B cell (primary cell): Measurements from ENCODE around the gene ADORA3. TPM values are rescaled to one million over a fixed set of nuclear protein-coding genes. Genes with fewer than 3 reads are reported as not detected.

Experiments used
- ATAC-seq: fragments of 200-7000 bp; cut with Tn5 transposase; one replicate; pipeline ENCODE4 v1.10.0; 2021; ENCODE audit warnings: low read depth, mild to moderate bottlenecking, moderate number of reproducible peaks, moderate library complexity
- CTCF ChIA-PET: fragments of 350-600 bp; sonication (Branson Sonifier 250); formaldehyde crosslinking; loops from one replicate; lab custom pipeline; 2021; ENCODE audit warnings: antibody characterized with exemption, inconsistent platforms; lab: Charles Lee
- POLR2A ChIA-PET: fragments of 350-600 bp; sonication (Branson Sonifier 250); formaldehyde crosslinking; loops from one replicate; lab custom pipeline; 2021; ENCODE audit warnings: antibody characterized with exemption; lab: Charles Lee
- DNase-seq: peaks from one replicate; pipeline ENCODE4 v3.0.0; 2013
- H2AFZ ChIP-seq: 2 replicates; pipeline ENCODE4 v1.6.1; 2012; ENCODE audit warnings: mild to moderate bottlenecking, low read depth, low read length; ENCODE audit not compliant: insufficient read depth, poor library complexity, severe bottlenecking
- H3K27ac ChIP-seq, 2 donors: 1 replicate in 1 of 2; 2 replicates in 1 of 2; pipeline ENCODE4 v1.5.1; 2012 to 2013; ENCODE audit warnings: low read length in 2 of 2, mild to moderate bottlenecking in 2 of 2, moderate library complexity in 1 of 2
- H3K27me3 ChIP-seq, 4 experiments: fragments of 200-600 bp in 1 of 4; sonication (generic) in 1 of 4; replicated peaks in 1 of 4; 1 replicate in 2 of 4; 2 replicates in 2 of 4; pipeline versions ENCODE4 v1.6.1 to v1.7.0; 2013 to 2016; ENCODE audit warnings: low read length in 3 of 4, mild to moderate bottlenecking in 2 of 4, mixed read lengths in 1 of 4, moderate library complexity in 1 of 4; ENCODE audit not compliant: insufficient read depth in 4 of 4, control insufficient read depth in 3 of 4; ENCODE audit errors: control extremely low read depth in 1 of 4
- H3K36me3 ChIP-seq, 2 experiments: replicated peaks in 1 of 2; 1 replicate in 1 of 2; 2 replicates in 1 of 2; pipeline versions ENCODE4 v1.6.1 to v1.7.1; 2013; ENCODE audit warnings: low read length in 1 of 2; ENCODE audit not compliant: insufficient read depth in 2 of 2, control insufficient read depth in 1 of 2; ENCODE audit errors: control extremely low read depth in 1 of 2, extremely low read depth in 1 of 2
- H3K4me1 ChIP-seq, 2 donors: fragments of 200-600 bp in 1 of 2; sonication (generic) in 1 of 2; 1 replicate in 1 of 2; 2 replicates in 1 of 2; pipeline versions ENCODE4 v1.5.1 to v1.6.1; 2013 to 2017; ENCODE audit warnings: low read length in 2 of 2; ENCODE audit not compliant: control insufficient read depth in 2 of 2, insufficient read depth in 2 of 2
- H3K4me2 ChIP-seq: replicated peaks from 2 replicates; pipeline ENCODE3; 2012; ENCODE audit warnings: mild to moderate bottlenecking, low read depth, low read length; ENCODE audit not compliant: poor library complexity, severe bottlenecking
- H3K4me3 ChIP-seq, 5 experiments: fragments of 200-600 bp in 1 of 5; sonication (generic) in 1 of 5; 1 replicate in 3 of 5; 2 replicates in 2 of 5; pipeline versions ENCODE4 v1.5.1 to v1.7.0; 2011 to 2016; ENCODE audit warnings: low read length in 4 of 5, mild to moderate bottlenecking in 4 of 5, low read depth in 2 of 5, control low read depth in 1 of 5, moderate library complexity in 1 of 5; ENCODE audit not compliant: insufficient read depth in 1 of 5; ENCODE audit errors: control extremely low read depth in 1 of 5, extremely low read depth in 1 of 5
- H3K79me2 ChIP-seq: fragments of 200-600 bp; sonication (generic); one replicate; pipeline ENCODE4 v1.6.0; 2016; ENCODE audit warnings: low read length; ENCODE audit not compliant: control insufficient read depth, insufficient read depth
- H3K9ac ChIP-seq: fragments of 200-600 bp; sonication (generic); 2 replicates; pipeline ENCODE4 v1.6.1; 2017; ENCODE audit warnings: mild to moderate bottlenecking, low read length, moderate library complexity
- H3K9me3 ChIP-seq, 3 donors: one replicate each; pipeline versions ENCODE4 v1.6.1 to v1.7.1; 2013; ENCODE audit warnings: low read length in 2 of 3; ENCODE audit not compliant: control insufficient read depth in 2 of 3, insufficient read depth in 1 of 3; ENCODE audit errors: control extremely low read depth in 1 of 3
- H4K20me1 ChIP-seq: 2 replicates; pipeline ENCODE4 v1.6.0; 2012; ENCODE audit warnings: mild to moderate bottlenecking, low read length; ENCODE audit not compliant: insufficient read depth, control insufficient read depth, poor library complexity, severe bottlenecking
- H3K27ac Mint-ChIP-seq: one replicate; pipeline ENCODE4 v1.8.0; 2021; ENCODE audit warnings: mixed read lengths
- H3K27me3 Mint-ChIP-seq: one replicate; pipeline ENCODE4 v1.8.0; 2021; ENCODE audit warnings: mixed read lengths
- H3K4me1 Mint-ChIP-seq: one replicate; pipeline ENCODE4 v1.8.0; 2021; ENCODE audit warnings: mixed read lengths
- H3K4me3 Mint-ChIP-seq: one replicate; pipeline ENCODE4 v1.8.0; 2021; ENCODE audit warnings: mixed read lengths
- H3K9me3 Mint-ChIP-seq: one replicate; pipeline ENCODE4 v1.8.0; 2022; ENCODE audit warnings: mixed read lengths; ENCODE audit not compliant: insufficient read depth
- CTCF ChIP-seq: fragments of 200-600 bp; IDR thresholded peaks from one replicate; pipeline ENCODE4 v1.8.0; 2022; ENCODE audit warnings: antibody characterized with exemption, mild to moderate bottlenecking
- EZH2 ChIP-seq: IDR thresholded peaks from 2 replicates; pipeline ENCODE4 v1.6.1; 2012; ENCODE audit warnings: borderline replicate concordance, low read depth, mild to moderate bottlenecking, moderate library complexity, low read length; ENCODE audit not compliant: insufficient read depth, poor library complexity, severe bottlenecking
- WGBS: methylation state at CpG from one replicate; pipeline ENCODE4 v1.1.5; 2013; ENCODE audit warnings: missing lambda C conversion rate; ENCODE audit not compliant: insufficient coverage; 5-methylcytosine and 5-hydroxymethylcytosine counted together
- intact Hi-C: fragments of 100-400 bp; cut with micrococcal nuclease; formaldehyde crosslinking; loops from one replicate; pipeline ENCODE4 v1.10.0; 2022
- polyA plus RNA-seq: library from polyadenylated mRNA; depleted of rRNA; stranded (reverse); fragments of >200 nt; gene quantifications from 2 replicates; pipeline ENCODE4 v1.2.3, GENCODE V29; 2012
- total RNA-seq, 2 donors: library from RNA; stranded (reverse); fragments of 120-200 nt in 1 of 2; gene quantifications; 1 replicate in 1 of 2; 2 replicates in 1 of 2; pipeline versions ENCODE4 v1.2.3 to v1.2.4, GENCODE V29; 2013 to 2022

Gene ADORA3
- total and polyA plus RNA-seq, 2 donors (not counting 1 experiment from before 2014, with no cell fraction given) = 0.04 to 0.39 TPM

DNA sequence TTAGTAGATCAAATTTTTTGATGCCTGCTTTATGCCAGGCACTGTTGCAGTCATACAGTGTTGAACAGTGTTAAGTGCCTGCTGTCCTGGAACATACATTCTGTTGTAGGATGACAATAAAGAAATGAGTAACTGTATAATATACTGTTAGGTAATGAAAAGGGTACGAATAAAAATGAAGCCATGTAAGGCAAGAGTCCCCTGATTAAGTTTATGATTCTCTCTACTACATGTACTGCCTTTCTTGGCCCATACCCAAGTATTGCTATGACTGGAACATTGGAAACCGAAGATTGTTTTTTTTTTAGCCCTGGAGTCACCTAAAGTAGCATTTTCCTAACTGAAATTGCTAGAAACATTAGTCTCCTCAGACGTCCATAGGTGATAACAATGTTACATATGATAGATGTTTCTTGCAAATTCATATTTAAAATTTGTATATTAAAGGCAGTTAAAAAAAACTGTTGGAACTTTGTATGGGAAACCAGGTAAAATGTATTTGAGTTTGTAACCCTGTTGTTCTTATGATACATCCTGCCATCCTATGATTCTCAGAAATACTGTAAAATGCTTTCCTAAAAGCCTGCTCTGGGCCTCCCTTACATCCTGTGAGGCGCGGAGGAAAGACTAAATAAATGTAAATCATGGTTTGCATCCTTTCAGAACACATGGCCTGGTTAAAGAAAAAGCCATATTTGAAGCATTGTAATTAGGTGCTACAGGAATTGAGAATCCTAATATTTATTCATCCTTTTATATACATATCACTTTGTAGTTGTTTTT is 48.4 kb downstream of the ADORA3 start:
- no peak overlapping the region for H3K9ac ChIP-seq
- Mint-ChIP-seq H3K27ac (peak overlapping the region; percentile 46), H3K9me3 (no peaks in the 10 kb centered on the region), H3K27me3 (no peaks in the 10 kb centered on the region), H3K4me1 (peaks cover 55% of the 10 kb centered on the region), H3K4me3 (no peak overlapping the region)
- no peak for DNase-seq
- no CpG with 5 or more reads among the region's 5 CpGs for WGBS
- H3K79me2 ChIP-seq = peaks cover 61% of the 10 kb centered on the region
- no peaks in the 10 kb centered on the region for H3K27me3 ChIP-seq
- H3K9me3 ChIP-seq = no peaks in the 10 kb centered on the region
- H2AFZ ChIP-seq = no peak overlapping the region
- peak overlapping the region in 1 of 2 donors; percentile 42 for H3K27ac ChIP-seq
- POLR2A ChIA-PET = no interaction called here
- no peak for TF ChIP-seq EZH2
- ATAC-seq = no peak
- peaks cover 16 to 72% of the 10 kb centered on the region in 2 experiments for H3K36me3 ChIP-seq
- H3K4me1 ChIP-seq = peaks cover 33 to 38% of the 10 kb centered on the region in 2 donors
- H4K20me1 ChIP-seq = peaks cover 29% of the 10 kb centered on the region
- H3K4me2 ChIP-seq = peak overlapping the region; percentile 15
- no peak overlapping the region for H3K4me3 ChIP-seq
- CTCF ChIA-PET = no interaction called here
- intact Hi-C loops = no loop called here

DNA sequence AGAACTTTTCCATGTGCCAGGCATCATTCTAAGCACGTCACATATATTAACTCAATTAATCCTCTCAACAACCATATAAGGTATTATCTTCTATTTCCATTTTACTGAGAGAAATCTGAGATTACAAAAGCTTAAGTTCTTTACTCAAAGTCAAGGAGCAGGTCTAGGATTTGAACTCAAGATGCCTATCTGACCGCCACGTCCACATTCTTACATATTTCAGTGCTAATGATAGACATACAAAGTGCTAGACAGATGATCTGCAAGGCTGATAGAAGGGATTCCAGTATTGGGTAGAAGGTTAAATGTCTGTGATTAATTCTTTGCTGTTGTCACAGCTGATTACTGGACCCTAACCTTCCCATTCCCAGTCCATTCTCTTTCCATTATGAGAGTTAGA is 49.7 kb downstream of the ADORA3 start:
- TF ChIP-seq EZH2 (no peak), CTCF (no peak)
- peaks cover 29% of the 10 kb centered on the region for H4K20me1 ChIP-seq
- no peak overlapping the region for H3K4me3 ChIP-seq
- WGBS = 100% methylated on average over 1 of the region's 3 CpGs
- peaks cover 10 to 59% of the 10 kb centered on the region in 2 experiments for H3K36me3 ChIP-seq
- no peak for DNase-seq
- no peak for ATAC-seq
- peaks cover 39 to 41% of the 10 kb centered on the region in 2 donors for H3K4me1 ChIP-seq
- H3K9me3 ChIP-seq = no peaks in the 10 kb centered on the region
- H3K4me2 ChIP-seq = no peak overlapping the region
- ChIA-PET CTCF (interaction anchor here (0.7 to 1.9 kb wide), 9 partner anchors 9 to 231 kb away, joined by 3 to 8 read pairs (median 5); no protein-coding TSS in a partner anchor), POLR2A (interaction anchor here (0.6 to 0.7 kb wide), 2 partner anchors 51 to 286 kb away, joined by 3 to 8 read pairs; no protein-coding TSS in a partner anchor)
- no peak overlapping the region for H3K27ac ChIP-seq
- H3K9me3 Mint-ChIP-seq = no peaks in the 10 kb centered on the region
- peaks cover 72% of the 10 kb centered on the region for H3K79me2 ChIP-seq
- H2AFZ ChIP-seq = no peak overlapping the region
- intact Hi-C loops = no loop called here
- no peak overlapping the region for H3K27ac Mint-ChIP-seq
- H3K9ac ChIP-seq = no peak overlapping the region
- H3K27me3 ChIP-seq = no peaks in the 10 kb centered on the region
- peaks cover 66% of the 10 kb centered on the region for H3K4me1 Mint-ChIP-seq
- H3K27me3 Mint-ChIP-seq = no peaks in the 10 kb centered on the region
- H3K4me3 Mint-ChIP-seq = no peak overlapping the region
